ENCODE measurements around the gene SLIT3.

DNA sequence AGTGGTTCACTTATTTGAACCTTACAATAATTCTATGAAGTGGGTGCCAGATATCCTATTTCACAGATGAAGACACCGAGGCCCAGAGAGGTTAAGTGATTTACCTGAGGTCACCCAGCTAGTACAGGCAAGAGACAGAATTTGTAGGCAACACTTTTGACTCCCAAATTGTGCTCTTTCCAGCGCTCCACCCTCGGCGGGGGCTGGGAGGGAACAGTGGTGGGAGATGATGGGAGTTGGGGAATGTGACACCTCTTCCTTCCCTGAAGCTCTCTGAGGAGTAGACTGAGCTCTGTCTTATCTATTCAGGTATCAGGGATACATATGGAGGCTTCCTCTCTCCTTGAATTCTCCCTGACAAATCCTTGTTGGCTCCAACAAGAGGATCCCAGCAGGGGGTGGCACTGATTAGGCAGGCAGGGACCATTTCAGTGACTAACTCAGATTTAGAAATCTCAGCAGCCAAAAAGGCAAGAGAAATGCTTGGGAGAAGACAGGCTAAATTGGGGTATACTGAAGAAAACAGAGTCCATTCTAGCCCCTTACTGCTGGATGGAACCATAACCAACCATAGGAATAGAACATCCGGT is 626.0 kb downstream of the SLIT3 start:
- TF ChIP-seq POLR2A (IDR thresholded peaks at IDR 0.05; ENCODE audit: low read length) (no peak), GATA1 (IDR thresholded peaks at IDR 0.05; ENCODE audit: low read depth, low read length) (no peak)

Data from erythroblast (primary cell).